ENCODE data around the gene IQGAP2.
"Not testable (repeated sequence)": the region's sequence is repeated elsewhere in the genome, so short reads cannot be mapped to it uniquely, and the experiment has no call there.

The IQGAP2 gene

GRCh38 chr5:76675364-76675763 is 272.3 kb downstream of the IQGAP2 start:
- no peak overlapping the region for H3K4me3 ChIP-seq (ENCODE audit: low read depth, low read length)

GRCh38 chr5:76677849-76678472 is 274.9 kb downstream of the IQGAP2 start:
- no peak overlapping the region for H3K4me3 ChIP-seq (ENCODE audit: low read depth, low read length)
- no peak for TF ChIP-seq CTCF (IDR thresholded peaks at IDR 0.05; ENCODE audit: borderline replicate concordance, insufficient read depth, low read depth, low read length)

More at GRCh38 chr5:76675364-76675763, 272.3 kb downstream of the IQGAP2 start:
- TF ChIP-seq CTCF (IDR thresholded peaks at IDR 0.05; ENCODE audit: borderline replicate concordance, insufficient read depth, low read depth, low read length) = no peak

GRCh38 chr5:76679231-76679630 is 276.1 kb downstream of the IQGAP2 start:
- no peak for TF ChIP-seq CTCF (IDR thresholded peaks at IDR 0.05; ENCODE audit: borderline replicate concordance, insufficient read depth, low read depth, low read length)
- H3K4me3 ChIP-seq (ENCODE audit: low read depth, low read length) = no peak overlapping the region

- not testable (repeated sequence) for H3K4me3 ChIP-seq (ENCODE audit: low read depth, low read length)
Measured at GRCh38 chr5:76680826-76681225, 277.7 kb downstream of the IQGAP2 start.

GRCh38 chr5:76681287-76681686 is 278.2 kb downstream of the IQGAP2 start:
- TF ChIP-seq CTCF (IDR thresholded peaks at IDR 0.05; ENCODE audit: borderline replicate concordance, insufficient read depth, low read depth, low read length) = no peak
- H3K4me3 ChIP-seq (ENCODE audit: low read depth, low read length) = no peak overlapping the region

GRCh38 chr5:76682387-76682786 is 279.3 kb downstream of the IQGAP2 start:
- TF ChIP-seq CTCF (IDR thresholded peaks at IDR 0.05; ENCODE audit: borderline replicate concordance, insufficient read depth, low read depth, low read length) = no peak
- H3K4me3 ChIP-seq (ENCODE audit: low read depth, low read length) = no peak overlapping the region

- no peak for TF ChIP-seq CTCF (IDR thresholded peaks at IDR 0.05; ENCODE audit: borderline replicate concordance, insufficient read depth, low read depth, low read length)
- no peak overlapping the region for H3K4me3 ChIP-seq (ENCODE audit: low read depth, low read length)
Measured at GRCh38 chr5:76683816-76684731, 281.0 kb downstream of the IQGAP2 start.

Data from GM12875 (cell line).